DOHH2 (cell line): ENCODE measurements around the gene TNFRSF9.

Experiments
- H3F3A ChIP-seq: fragments of 200-600 bp; sonication (generic), shearing (Covaris generic); 2 replicates; pipeline ENCODE4 v1.6.0; 2016; ENCODE audit warnings: antibody characterized with exemption, mild to moderate bottlenecking; ENCODE audit not compliant: control insufficient read depth, insufficient read depth
- H3K27ac ChIP-seq: fragments of 200-600 bp; sonication (generic); 2 replicates; pipeline ENCODE4 v1.5.1; 2014; ENCODE audit warnings: low read depth, mild to moderate bottlenecking, low read length, moderate library complexity
- H3K27me3 ChIP-seq: fragments of 200-600 bp; sonication (generic); 2 replicates; pipeline ENCODE4 v1.6.1; 2014; ENCODE audit warnings: mild to moderate bottlenecking, low read length, mixed read lengths; ENCODE audit not compliant: control insufficient read depth
- H3K36me3 ChIP-seq: fragments of 200-600 bp; sonication (generic); 2 replicates; pipeline ENCODE4 v1.6.1; 2014; ENCODE audit warnings: mild to moderate bottlenecking, low read length, moderate library complexity, mixed read lengths; ENCODE audit not compliant: control insufficient read depth
- H3K4me1 ChIP-seq: fragments of 200-600 bp; sonication (generic); 2 replicates; pipeline ENCODE4 v1.6.1; 2014; ENCODE audit warnings: mild to moderate bottlenecking, low read length, mixed read lengths; ENCODE audit not compliant: control insufficient read depth
- H3K4me2 ChIP-seq: fragments of 200-600 bp; sonication (generic); 2 replicates; pipeline ENCODE4 v1.6.0; 2014; ENCODE audit warnings: mild to moderate bottlenecking, low read length, moderate library complexity
- H3K4me3 ChIP-seq: fragments of 200-600 bp; sonication (generic); 2 replicates; pipeline ENCODE4 v1.5.1; 2014; ENCODE audit warnings: mild to moderate bottlenecking, low read length, mixed read lengths
- H3K79me2 ChIP-seq: fragments of 200-600 bp; sonication (generic); 2 replicates; pipeline ENCODE4 v1.6.1; 2014; ENCODE audit warnings: mild to moderate bottlenecking, low read length, mixed read lengths; ENCODE audit not compliant: control insufficient read depth
- H3K9me2 ChIP-seq: fragments of 200-600 bp; sonication (generic); replicated peaks from 2 replicates; pipeline ENCODE4 v1.6.1; 2014; ENCODE audit warnings: mild to moderate bottlenecking, low read length, mixed read lengths; ENCODE audit not compliant: control insufficient read depth
- H3K9me3 ChIP-seq: fragments of 200-600 bp; sonication (generic); 2 replicates; pipeline ENCODE4 v1.6.1; 2014; ENCODE audit warnings: antibody characterized with exemption, low read length, mixed read lengths; ENCODE audit not compliant: control insufficient read depth, insufficient read depth
- H4K20me1 ChIP-seq: fragments of 200-600 bp; sonication (generic); 2 replicates; pipeline ENCODE4 v1.6.0; 2014; ENCODE audit warnings: low read depth, mild to moderate bottlenecking, antibody characterized with exemption, low read length, moderate library complexity; ENCODE audit not compliant: control insufficient read depth, insufficient read depth
- CTCF ChIP-seq: fragments of 200-600 bp; sonication (generic); IDR thresholded peaks from one replicate; pipeline ENCODE4 v1.5.1; 2014; ENCODE audit warnings: antibody characterized with exemption, mild to moderate bottlenecking, low read depth, low read length; ENCODE audit not compliant: poor library complexity, severe bottlenecking
- EZH2phosphoT487 ChIP-seq: fragments of 200-600 bp; sonication (generic); IDR thresholded peaks from 2 replicates; pipeline ENCODE4 v1.6.1; 2017; ENCODE audit warnings: borderline replicate concordance, mild to moderate bottlenecking, antibody characterized with exemption, low read length, moderate library complexity, mixed read lengths

Gene TNFRSF9

GRCh38 chr1:7961216-7962013 is 20.8 kb upstream of the TNFRSF9 start, which contains the start of gene PARK7:
TSS of gene PARK7 (plus strand) at chr1:7961711. CDS start at chr1:7962786, 1,075 bp downstream.
- Histone ChIP-seq H3K4me1 (peaks cover 23% of the 10 kb centered on the region), H3K9me2 (no peaks in the 10 kb centered on the region), H3K36me3 (peaks cover 43% of the 10 kb centered on the region), H3K4me3 (peak within 1 kb of the TSS; percentile 94), H3F3A (no peaks in the 10 kb centered on the region), H3K27ac (peak within 1 kb of the TSS; percentile 68), H3K27me3 (no peaks in the 10 kb centered on the region), H3K79me2 (peaks cover 62% of the 10 kb centered on the region), H3K9me3 (no peaks in the 10 kb centered on the region), H3K4me2 (peak within 1 kb of the TSS; percentile 75), H4K20me1 (no peaks in the 10 kb centered on the region)
- no peak for TF ChIP-seq EZH2phosphoT487
- peak; percentile 29 for TF ChIP-seq CTCF

GRCh38 chr1:7960867-7961215 is 20.2 kb upstream of the TNFRSF9 start:
- Histone ChIP-seq H3K79me2 (peaks cover 57% of the 10 kb centered on the region), H3K9me2 (no peaks in the 10 kb centered on the region), H3K9me3 (no peaks in the 10 kb centered on the region), H3K36me3 (peaks cover 37% of the 10 kb centered on the region), H3K4me1 (peaks cover 20% of the 10 kb centered on the region), H3K27me3 (no peaks in the 10 kb centered on the region), H3K4me2 (peak overlapping the region; percentile 75), H3K27ac (peak overlapping the region; percentile 68), H3F3A (0 out of 2 replicates have a peak, but pooled peaks cover under 1% of the 10 kb centered on the region), H4K20me1 (no peaks in the 10 kb centered on the region), H3K4me3 (peak overlapping the region; percentile 94)
- TF ChIP-seq CTCF (no peak), EZH2phosphoT487 (no peak)

- peaks cover 19% of the 10 kb centered on the region for H3K4me1 ChIP-seq
- no peak for TF ChIP-seq CTCF
- no peak for TF ChIP-seq EZH2phosphoT487
- no peaks in the 10 kb centered on the region for H3K27me3 ChIP-seq
- H3K36me3 ChIP-seq: peaks cover 31% of the 10 kb centered on the region
- no peaks in the 10 kb centered on the region for H4K20me1 ChIP-seq
- peaks cover 50% of the 10 kb centered on the region for H3K79me2 ChIP-seq
- peak overlapping the region; percentile 75 for H3K4me2 ChIP-seq
- H3K4me3 ChIP-seq: peak overlapping the region; percentile 94
- H3K9me2 ChIP-seq: no peaks in the 10 kb centered on the region
- no peaks in the 10 kb centered on the region for H3K9me3 ChIP-seq
- H3K27ac ChIP-seq: no peak overlapping the region
- 0 out of 2 replicates have a peak, but pooled peaks cover 5% of the 10 kb centered on the region for H3F3A ChIP-seq
Measured at GRCh38 chr1:7960165-7960564, 19.5 kb upstream of the TNFRSF9 start.
